ENCODE results near the gene SYNRG.

- no peak for TF ChIP-seq POLR2A (IDR thresholded peaks at IDR 0.05)
- no peak for TF ChIP-seq POLR2AphosphoS5 (IDR thresholded peaks at IDR 0.05)
These were observed 53.8 kb downstream of the SYNRG start for GRCh38 chr17:37555386-37555785.
